GM21447 (cell line): ENCODE results near the gene NYNRIN.

Source experiments
- ATAC-seq: cut with Tn5 transposase; IDR thresholded peaks from one replicate; pipeline ENCODE4 v1.9.1; 2021; ENCODE audit not compliant: unreplicated experiment

NYNRIN gene

DNA sequence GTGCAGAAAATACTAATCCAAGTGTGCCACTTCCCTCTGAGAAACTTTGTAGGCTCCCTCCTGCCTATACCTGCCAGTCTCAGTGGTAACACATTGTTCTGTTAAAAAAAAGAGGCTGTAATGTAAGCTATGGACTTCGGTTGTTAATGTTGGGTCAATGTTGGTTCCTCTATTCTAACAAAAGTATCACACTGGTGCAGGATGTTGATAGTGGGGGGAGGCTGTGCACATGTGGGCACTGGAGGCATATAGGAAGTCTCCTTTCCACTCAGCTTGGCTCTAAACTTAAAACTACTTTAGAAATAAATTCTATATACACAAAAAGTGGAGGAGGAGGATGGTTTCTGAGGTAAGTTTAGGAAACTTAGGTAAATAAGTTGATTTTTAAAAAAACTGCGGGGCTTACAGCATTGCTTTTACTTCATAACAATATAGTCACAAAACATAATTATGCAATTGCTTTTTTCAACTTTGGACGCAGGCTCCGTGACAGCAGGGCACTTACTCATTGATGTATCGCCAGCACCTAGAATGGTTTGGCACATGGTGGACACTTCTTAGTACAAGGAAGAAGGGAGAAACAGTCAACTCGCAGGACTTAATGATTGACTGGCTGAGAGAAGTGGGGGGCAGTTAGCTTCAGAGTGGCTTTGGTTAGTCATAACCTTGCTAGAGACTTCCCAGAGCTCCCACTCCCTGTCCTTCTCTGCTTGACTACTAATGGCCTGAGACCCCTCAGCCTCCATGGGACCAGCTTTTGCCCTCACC is 7.9 kb upstream of the NYNRIN start:
- no peak for ATAC-seq

DNA sequence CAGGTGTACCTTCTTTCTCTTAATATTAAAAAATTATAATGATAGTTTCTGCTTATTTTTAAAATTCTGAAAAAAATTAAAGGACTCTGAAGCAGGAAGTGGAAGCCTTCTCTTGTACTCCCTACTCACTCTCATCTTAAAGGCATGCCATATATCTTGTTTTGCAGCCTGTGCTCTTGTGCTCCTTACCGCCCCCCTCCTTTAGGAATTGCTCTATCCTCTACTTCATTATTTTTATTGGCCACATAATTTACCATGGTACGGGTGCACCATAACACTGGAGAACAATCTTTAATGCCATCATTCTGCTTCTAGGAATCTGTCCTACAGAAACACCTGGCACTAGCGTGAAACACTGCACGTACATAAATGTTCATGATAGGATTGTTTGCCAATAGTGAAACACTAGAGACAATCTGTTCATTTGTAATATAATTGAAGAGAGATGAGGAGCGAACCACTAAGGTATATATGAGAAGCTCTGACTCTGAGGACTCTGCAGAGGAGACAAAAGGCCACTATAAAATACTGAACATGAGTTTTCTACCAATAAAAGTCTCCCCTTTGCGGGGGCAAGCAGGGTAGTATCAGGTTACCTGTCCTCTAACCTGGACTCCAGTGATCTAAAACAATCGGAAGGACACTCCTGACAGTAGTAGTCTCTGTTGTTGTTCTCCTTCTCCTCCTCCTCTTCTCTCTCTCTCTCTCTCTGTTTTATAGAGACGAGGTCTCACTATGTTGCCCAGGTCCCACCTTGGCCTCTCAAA is 6.3 kb upstream of the NYNRIN start:
- ATAC-seq: no peak

DNA sequence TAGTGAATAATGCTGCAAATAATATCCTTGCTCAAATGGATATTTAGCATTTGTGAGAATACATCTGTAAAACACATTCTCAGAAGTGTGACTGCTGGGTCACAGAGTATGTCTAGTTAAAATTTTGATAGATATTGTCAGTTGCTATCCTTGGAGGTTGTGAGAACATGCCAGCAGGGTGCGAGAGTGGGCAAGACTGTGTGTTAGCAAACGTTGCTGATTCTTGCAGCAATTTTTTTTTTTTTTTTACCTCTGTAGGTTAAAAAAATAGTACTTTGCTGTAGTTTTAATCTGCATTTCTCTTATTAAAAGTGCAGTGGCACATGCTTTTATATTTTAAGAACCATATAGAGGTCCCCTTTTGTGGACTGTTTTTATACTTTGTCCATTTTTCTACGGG is 4.5 kb upstream of the NYNRIN start:
- no peak for ATAC-seq

DNA sequence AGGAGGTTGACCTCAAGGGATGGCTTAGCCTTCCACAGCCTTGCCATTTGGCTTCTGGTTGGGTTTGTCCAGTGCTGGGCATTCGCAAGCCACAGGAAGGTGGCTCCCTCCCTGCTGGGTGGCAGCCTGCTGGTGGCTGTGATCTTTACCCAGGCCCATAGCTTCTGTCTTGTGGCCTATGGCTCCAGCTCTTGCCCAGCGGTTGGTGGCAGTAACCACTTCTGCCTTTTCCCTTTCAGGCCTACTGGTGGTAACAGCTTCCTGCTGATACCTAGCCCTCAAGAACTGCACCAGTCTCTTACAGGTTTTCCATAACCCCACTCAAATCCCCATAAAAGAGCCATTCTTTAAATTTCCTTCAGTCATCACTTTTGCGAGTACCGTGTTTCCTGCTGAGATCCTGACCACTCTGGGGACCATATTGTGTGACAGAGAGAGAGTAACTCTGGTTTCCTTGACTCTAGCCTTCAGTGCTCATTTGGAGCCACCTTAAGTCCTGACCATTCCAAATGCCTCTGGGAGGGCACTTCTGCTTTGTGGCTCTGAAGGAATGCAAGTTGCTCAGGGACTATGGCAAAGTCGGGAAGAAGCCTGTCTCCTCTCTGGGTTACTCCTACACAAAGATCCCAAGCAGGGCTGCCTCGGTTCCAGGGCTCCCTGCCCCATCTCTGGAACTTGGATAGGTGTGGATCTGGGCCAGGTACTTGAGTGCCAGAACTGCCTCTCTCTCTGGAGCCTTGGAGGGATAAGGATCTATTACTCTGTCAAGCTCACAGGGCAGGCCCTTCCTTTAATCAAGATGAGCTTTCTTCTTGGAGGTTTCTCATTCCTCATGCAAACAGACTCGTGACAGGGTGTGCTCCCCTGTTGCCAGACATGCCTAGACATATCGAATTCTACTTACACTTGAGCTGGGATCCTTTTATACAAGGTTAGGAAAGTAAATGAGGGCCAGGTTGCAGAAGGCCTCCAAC is 2.9 kb upstream of the NYNRIN start:
- ATAC-seq: no peak

DNA sequence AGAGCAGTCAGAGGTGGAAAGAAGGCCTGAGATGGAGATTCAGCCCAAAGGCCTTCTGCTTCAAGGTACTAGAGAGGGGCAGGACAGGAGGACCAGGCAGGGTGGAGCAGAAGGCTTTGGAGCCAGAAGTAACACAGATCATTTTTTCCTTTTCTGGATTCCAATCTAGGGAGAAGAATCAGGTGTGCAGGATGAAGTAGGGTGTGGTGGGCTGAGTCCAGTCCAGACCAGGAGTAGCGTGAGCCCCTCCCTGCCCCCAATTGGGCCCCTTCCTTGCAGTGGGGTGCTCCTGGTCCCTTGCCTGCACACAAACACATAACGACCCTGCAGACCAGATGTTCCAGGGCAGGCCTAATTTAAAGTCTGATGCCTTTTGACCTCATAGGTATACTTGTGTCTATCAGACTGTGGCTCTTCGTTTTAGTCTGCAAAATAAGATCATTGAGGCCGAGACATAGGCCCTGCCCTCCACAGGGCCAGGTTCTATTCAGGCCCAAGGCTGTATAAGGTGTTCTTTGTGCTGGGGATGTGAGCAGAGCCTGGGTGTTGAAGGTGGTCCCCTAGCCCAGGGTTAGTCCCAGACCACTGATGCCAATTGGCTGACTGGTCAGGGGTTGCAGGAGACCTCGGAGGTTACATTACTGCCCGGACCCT is 1.0 kb upstream of the NYNRIN start:
- no peak for ATAC-seq

DNA sequence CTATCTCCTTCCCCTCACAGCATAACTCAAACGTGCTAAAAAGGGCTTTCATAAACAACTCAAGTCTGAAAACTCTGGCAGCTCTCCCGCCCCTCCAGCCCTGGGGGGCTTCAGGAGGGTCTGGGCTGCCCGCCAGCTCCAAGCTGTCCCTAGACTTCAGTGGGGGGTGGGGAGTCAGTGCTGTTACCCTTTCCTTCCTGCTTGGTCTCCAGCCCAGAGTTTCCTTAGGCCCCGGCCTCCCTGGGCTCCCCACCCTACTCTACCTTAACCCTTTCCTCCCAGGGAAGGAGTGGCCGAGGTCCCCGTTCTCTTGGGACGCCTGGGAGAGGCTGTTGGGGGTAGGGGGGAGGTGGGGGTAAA is 530 bp upstream of the NYNRIN start:
- no peak for ATAC-seq

DNA sequence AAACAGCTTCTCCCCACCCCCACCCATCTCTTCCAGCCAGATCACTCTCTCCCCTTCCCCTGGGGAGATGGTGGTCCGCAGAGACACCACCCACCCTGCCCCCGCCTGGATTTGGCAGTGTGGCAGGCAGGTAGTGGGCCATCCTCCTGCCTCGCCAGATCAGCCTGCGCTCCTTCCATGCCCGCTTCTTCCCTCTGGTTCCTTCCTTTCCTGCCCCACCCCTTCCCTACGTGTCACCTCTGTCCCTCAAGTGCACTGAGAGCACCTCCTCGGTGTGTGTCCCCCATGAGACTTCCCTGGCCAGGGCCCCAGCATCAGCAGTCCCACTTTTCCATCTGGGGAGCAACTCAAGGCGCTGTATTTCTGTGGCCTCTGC is 632 bp downstream of the NYNRIN start:
- no peak for ATAC-seq

DNA sequence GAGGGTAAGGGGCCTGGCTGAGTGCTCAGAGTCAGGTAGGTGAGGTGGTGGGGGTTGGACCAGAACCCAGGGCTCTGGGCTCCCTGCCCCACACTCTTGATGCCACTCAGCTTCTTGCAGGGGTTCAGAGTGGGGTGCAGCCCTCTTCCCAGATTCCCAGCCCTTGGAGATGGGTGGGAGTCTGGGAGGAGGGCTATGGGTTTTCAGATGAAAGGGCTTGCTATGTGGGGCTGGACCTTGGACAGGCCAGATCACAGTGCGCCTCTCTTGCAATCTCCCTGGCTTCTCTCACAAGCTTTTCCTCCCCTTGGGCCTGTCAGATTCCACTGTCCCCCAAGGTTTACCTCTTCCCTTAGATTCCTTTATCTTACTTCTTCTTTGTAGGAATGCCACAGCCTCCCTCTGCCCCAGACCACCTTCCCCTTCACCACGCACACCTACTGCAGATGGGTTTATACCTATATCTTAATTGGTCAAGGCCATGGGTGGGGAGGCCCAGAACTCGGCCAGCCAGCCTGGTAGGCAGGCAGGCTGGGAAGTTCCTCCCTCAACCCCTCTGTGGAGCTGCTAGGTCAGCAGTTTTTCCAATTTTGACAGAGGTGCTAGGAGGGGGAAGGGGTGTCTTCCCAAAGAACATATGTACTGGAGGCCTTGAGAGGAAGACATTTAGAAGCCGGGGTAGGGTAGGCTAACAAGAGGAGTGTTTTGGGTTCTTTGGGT is 1.4 kb downstream of the NYNRIN start:
- no peak for ATAC-seq

DNA sequence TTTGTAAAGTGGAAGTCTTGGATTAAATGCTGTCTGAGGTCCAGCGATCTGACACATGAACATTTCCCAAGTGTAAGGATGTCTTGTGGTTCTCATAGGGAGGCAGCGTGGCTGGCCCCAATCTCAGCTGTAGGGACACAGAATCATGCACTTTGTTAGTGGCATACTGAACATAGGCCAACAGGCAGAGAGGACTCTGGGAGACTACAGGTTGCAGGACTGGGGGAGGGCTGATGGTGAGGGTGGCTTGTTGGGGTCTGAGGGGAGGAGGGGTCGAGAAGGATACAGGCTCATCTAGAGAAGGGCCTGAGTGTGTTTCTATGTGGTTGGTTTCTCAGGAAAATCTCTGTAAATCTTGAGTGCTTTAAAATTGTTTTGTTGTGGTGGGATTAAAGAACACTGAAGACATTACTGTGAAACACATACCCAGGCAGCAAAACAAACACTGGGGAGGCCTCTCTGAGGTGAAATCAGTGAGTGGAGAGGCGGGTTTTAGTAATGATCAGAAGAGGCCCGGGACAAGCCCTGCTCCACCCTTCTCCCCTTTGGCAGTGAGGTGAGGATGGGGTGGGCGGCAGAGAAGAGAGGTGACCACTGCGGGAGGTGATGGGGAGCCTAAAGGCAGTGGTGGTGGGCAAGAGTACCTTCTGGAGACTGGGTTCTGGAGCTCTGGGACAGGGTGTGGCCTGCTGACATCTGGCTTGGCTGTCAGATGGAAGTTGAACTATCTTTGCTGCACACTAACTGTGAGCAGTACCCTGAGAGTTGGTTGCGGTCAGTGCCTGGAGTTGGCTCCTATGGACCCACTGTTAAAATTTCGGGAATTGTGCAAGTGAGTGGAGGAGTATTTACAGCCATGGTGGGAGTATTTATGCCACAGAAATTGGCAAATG is 3.3 kb downstream of the NYNRIN start:
- ATAC-seq: no peak

DNA sequence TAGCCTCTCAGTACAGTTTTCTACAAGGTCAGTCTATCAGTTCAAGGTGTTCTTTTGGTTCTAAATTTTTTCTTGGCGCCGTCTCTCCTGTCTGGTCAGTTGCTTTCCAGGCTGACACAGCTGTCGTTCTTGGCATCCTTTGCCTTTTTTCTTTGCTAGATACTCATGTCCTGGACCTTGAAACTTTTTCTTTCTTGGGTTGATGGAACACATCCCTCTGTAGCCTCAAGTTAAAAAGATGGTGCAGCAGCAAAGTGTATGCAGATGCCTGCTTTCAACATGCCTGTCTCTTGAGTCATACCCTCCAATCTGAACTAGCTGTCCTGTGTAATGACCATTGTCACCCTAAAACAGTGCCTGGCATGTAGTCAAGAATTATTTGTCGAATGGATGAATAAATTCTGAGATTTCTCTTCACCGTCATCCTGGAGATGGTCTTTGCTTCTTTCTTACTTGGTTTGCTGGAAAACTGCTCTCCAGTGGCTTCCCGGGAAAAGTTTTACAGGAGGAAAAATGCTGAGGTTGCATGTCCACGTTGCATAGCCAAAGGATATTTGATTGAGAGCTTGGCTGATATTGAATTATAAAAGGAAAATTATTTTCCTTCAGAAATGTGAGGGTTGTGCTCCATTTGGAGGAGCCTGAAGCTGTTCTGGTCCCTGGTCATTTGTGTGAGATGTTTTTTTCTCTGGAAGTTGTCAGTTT is 4.6 kb downstream of the NYNRIN start:
- no peak for ATAC-seq

DNA sequence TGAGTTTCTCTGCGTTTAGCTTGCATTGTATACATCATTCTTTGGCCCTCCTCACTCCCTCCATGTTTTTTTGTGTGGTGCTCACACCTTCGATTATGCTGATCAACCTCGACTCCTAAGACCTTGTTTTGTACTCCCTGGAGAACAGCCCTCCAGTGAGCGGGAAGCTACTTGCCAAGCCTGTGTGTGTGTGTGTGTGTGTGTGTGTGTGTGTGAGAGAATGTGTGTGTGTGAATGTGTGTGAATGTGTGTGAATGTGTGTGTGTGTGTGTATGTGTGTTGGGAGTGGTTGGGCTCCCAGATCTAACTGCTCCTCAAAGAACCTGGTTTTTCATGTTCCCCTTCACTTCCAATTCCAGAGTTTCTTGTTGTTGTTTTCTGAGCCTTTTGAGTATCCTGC is 6.0 kb downstream of the NYNRIN start:
- no peak for ATAC-seq

DNA sequence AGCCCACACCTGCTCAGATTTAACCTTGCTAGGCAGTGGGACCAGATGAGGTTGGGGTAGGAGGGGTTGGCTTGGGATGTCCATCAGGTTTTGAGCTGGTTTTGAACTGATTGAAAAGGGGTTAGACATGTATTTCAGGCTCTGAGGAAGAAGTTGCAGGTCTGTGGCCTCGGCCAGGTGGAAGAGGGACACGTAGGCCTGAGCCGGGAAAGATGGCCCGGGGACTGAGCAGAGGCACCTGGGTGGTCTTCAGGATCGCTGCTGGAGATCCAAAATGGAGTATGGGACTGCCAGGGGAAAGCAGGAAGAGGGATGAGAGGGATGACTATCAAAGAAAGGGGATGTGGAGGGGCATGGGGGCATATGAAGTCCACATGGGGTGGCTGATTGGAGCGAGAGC is 7.6 kb downstream of the NYNRIN start:
- no peak for ATAC-seq

DNA sequence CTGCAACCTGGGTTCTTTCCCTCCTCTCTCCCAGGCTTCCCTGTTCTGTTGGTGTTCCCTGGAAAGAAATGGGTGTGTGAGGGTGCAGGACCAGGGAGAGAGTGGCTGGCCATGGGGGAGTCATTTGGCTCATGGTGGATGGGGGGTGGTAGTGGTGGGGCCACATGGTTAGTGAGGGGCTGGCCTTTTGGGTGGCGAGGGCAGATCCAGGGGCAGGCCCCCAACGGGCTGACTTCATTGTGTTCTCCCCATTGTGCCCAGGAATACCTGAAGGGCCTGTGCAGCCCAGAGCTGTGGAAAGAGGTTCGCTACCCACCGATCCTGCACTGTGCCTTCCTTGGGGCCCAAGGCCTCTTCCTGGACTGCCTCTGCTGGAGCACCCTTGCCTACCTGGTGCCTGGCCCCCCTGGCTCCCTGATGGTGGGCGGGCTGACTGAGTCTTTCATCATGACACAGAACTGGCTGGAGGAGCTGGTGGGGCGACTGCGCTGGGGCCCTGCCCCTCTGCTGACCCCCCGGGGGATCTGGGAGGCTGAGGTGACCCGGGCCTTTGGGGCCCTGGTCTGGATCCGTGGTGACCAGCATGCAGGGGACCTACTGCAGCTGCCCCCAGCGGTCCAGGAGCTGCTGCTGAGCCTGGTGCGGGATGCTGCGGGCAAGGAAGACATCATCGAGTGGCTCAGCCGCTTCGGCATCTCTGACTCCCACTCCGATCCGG is 9.0 kb downstream of the NYNRIN start:
- ATAC-seq: no peak

DNA sequence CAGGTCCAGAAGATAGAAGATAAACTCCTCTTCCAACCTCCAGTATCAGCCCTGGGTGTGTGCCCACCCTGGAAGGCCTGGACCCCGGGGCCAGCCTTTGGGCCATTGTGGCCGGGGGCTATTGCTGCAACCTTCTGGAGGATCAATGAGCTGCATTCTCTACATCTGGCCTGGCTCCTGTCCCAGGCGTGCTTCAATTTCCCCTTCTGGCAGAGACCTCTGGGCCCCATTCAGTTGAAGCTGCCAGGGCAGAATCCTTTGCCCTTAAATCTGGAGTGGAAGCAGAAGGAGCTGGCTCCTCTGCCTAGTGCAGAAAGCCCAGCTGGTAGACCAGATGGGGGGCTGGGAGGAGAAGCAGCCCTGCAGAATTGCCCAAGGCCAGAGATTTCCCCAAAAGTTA is 10.0 kb downstream of the NYNRIN start:
- no peak for ATAC-seq

DNA sequence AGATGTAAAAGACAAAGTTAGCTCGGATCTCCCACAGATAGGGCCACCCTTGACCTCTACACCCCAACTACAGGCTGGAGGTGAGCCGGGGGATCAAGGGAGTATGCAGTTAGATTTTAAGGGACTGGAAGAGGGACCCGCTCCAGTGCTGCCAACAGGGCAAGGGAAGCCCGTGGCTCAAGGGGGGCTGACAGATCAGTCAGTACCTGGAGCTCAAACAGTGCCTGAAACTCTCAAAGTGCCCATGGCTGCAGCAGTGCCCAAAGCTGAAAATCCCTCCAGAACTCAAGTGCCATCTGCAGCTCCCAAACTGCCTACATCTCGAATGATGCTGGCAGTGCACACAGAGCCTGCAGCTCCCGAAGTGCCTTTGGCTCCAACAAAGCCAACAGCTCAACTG is 10.4 kb downstream of the NYNRIN start:
- ATAC-seq: no peak

DNA sequence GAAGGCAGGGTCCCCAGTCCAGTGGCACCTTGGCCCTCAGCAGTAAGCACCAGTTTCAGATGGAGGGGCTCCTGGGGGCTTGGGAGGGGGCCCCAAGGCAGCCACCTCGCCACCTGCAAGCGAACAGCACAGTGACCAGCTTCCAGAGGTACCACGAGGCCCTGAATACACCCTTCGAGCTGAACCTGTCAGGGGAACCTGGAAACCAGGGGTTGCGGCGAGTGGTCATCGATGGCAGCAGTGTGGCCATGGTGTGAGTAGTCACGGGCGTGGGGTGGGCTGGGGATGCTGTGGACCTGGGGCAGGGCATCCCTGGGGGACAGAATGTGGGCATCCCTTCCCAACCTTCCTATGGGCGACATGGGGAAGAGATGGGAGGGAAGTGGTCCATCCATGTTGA is 11.2 kb downstream of the NYNRIN start:
- ATAC-seq: no peak

DNA sequence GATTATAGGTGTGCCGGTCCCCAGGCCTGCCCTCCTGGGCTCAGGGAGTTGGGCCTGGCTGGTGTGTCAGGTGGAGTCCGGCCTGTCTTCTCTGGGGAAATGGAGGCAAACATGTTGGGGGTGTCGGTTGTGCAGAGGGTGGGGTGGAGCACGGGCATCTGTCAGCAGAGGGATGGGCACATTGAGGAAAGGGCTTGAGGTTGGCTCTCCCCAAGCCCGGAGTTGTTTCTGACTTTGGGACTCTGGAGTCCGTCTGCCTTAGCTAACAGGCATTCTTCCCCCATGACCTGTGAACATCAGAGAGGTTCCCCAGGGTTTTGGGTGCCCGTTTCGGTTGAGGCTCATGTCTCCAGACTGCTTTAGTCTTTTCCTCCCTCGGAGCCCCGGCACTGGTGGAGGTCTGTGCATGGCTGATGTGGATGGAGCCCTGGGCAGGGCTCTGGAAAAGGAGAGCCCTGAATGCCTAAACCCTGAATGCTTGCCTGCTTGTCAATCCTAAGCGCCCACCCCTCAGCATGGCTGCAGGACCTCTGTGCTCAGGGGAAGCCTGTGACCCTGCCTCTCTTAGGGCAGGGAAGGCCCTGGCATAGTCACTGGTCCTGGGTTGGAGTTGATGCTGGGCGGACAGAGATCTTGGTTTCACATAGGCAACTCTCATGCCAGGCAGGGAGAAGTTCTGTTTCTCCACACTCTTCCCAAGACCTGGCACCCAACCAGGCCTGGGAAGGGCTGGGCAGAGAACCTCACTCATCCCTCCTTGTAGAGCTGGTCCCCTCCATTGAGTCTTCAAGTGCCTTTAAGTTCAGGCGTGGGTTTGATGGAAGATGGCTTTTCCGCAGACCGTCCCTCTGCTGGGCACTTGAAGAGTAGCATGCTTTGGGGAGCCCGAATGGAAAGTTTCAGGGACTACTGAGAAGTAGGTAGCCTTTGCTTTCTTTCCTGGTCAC is 12.9 kb downstream of the NYNRIN start:
- ATAC-seq: no peak
